GM23338 (cell line): ENCODE data around the gene SLC22A14. TPM values are rescaled to one million over a fixed set of nuclear protein-coding genes. Genes with fewer than 3 reads are reported as not detected.

Experiments used
- ATAC-seq: fragments of 200-7000 bp; cut with Tn5 transposase; 3 replicates; pipeline ENCODE4 v1.9.1; 2020
- DNase-seq: peaks from one replicate; pipeline ENCODE4 v3.0.0-alpha.2; 2015; ENCODE audit warnings: low spot score
- H2AFZ ChIP-seq: fragments of 200-600 bp; sonication (generic); 2 replicates; pipeline ENCODE4 v1.8.0; 2016; ENCODE audit warnings: antibody characterized with exemption, mild to moderate bottlenecking, moderate library complexity
- H3F3A ChIP-seq: fragments of 200-600 bp; sonication (generic); replicated peaks from 2 replicates; pipeline ENCODE4 v1.8.0; 2017; ENCODE audit warnings: antibody characterized with exemption, mixed run types, low read depth
- H3K27ac ChIP-seq: fragments of 200-600 bp; sonication (generic); 2 replicates; pipeline ENCODE4 v1.6.1; 2016; ENCODE audit warnings: low read depth
- H3K27me3 ChIP-seq: fragments of 200-600 bp; sonication (generic); 2 replicates; pipeline ENCODE4 v1.8.0; 2016; ENCODE audit warnings: mild to moderate bottlenecking, mixed run types, moderate library complexity; ENCODE audit not compliant: insufficient read depth
- H3K36me3 ChIP-seq: fragments of 200-600 bp; sonication (generic); 2 replicates; pipeline ENCODE4 v1.8.0; 2016; ENCODE audit warnings: mild to moderate bottlenecking; ENCODE audit not compliant: insufficient read depth
- H3K4me1 ChIP-seq: fragments of 200-600 bp; sonication (generic); 2 replicates; pipeline ENCODE4 v1.8.0; 2016; ENCODE audit warnings: mild to moderate bottlenecking, moderate library complexity; ENCODE audit not compliant: insufficient read depth
- H3K4me2 ChIP-seq: fragments of 200-600 bp; sonication (generic); 2 replicates; pipeline ENCODE4 v1.7.1; 2017; ENCODE audit warnings: mixed run types
- H3K4me3 ChIP-seq: fragments of 200-600 bp; sonication (generic); 2 replicates; pipeline ENCODE4 v1.6.1; 2016; ENCODE audit warnings: mixed run types
- H3K79me2 ChIP-seq: fragments of 200-600 bp; sonication (generic); replicated peaks from 2 replicates; pipeline ENCODE4 v1.8.0; 2017; ENCODE audit warnings: mild to moderate bottlenecking; ENCODE audit not compliant: insufficient read depth
- H3K9me2 ChIP-seq: fragments of 200-600 bp; sonication (generic); 2 replicates; pipeline ENCODE4 v1.8.0; 2017; ENCODE audit not compliant: insufficient read depth
- H4K20me1 ChIP-seq: fragments of 200-600 bp; sonication (generic); replicated peaks from 2 replicates; pipeline ENCODE4 v1.8.0; 2017; ENCODE audit warnings: mild to moderate bottlenecking; ENCODE audit not compliant: insufficient read depth
- H3K27ac Mint-ChIP-seq: 2 replicates; pipeline ENCODE4 v1.8.0; 2020; ENCODE audit warnings: inconsistent platforms, mild to moderate bottlenecking, moderate library complexity, mixed read lengths
- H3K27me3 Mint-ChIP-seq: 3 replicates; pipeline ENCODE4 v1.8.0; 2022; ENCODE audit warnings: low read depth, mild to moderate bottlenecking, moderate library complexity, mixed read lengths, inconsistent platforms; ENCODE audit not compliant: insufficient read depth, poor library complexity
- H3K36me3 Mint-ChIP-seq: 3 replicates; pipeline ENCODE4 v1.8.0; 2021; ENCODE audit warnings: low read depth, mild to moderate bottlenecking, inconsistent platforms, moderate library complexity, mixed read lengths
- H3K4me1 Mint-ChIP-seq: 3 replicates; pipeline ENCODE4 v1.8.0; 2020; ENCODE audit warnings: mild to moderate bottlenecking, inconsistent platforms, mixed read lengths
- H3K4me3 Mint-ChIP-seq: 3 replicates; pipeline ENCODE4 v1.8.0; 2021; ENCODE audit warnings: moderate library complexity, mild to moderate bottlenecking, inconsistent platforms, mixed read lengths
- H3K9me3 Mint-ChIP-seq: 3 replicates; pipeline ENCODE4 v1.8.0; 2020; ENCODE audit warnings: moderate library complexity, mild to moderate bottlenecking, inconsistent platforms, mixed read lengths
- EZH2phosphoT487 ChIP-seq: fragments of 200-600 bp; sonication (generic); IDR thresholded peaks from one replicate; pipeline ENCODE4 v1.8.1; 2018; ENCODE audit warnings: antibody characterized with exemption; ENCODE audit not compliant: unreplicated experiment
- JUNB ChIP-seq: IDR thresholded peaks from one replicate; pipeline ENCODE4 v1.6.1; 2016; ENCODE audit warnings: antibody characterized with exemption; ENCODE audit not compliant: unreplicated experiment
- STAT1 ChIP-seq: IDR thresholded peaks from one replicate; pipeline ENCODE4 v1.6.1; 2016; ENCODE audit warnings: antibody characterized with exemption; ENCODE audit not compliant: unreplicated experiment
- ZNF114 ChIP-seq: fragments of 250-450 bp; sonication (Bioruptor Pico); IDR thresholded peaks from 2 replicates; pipeline ENCODE4 v1.5.0; 2020; ENCODE audit warnings: mild to moderate bottlenecking, moderate library complexity
- ZNF331 ChIP-seq: fragments of 250-450 bp; sonication (Bioruptor Pico); IDR thresholded peaks from 2 replicates; pipeline ENCODE4 v1.5.0; 2020; ENCODE audit warnings: low read depth, mild to moderate bottlenecking, moderate library complexity
- polyA plus RNA-seq: library from polyadenylated mRNA; unstranded; fragments of >200 nt; fragmentation: Nextera tagmentation; extraction: Ambion mirVana; gene quantifications from 2 replicates; pipeline ENCODE4 v1.2.1, GENCODE V29; 2016
- total RNA-seq: library from RNA; depleted of rRNA; stranded (reverse); fragments of >200 nt; shearing (Covaris generic); gene quantifications from 2 replicates; pipeline ENCODE4 v1.2.3, GENCODE V29; 2014
- TF ChIP-seq, protein P1 (sequence below): IDR thresholded peaks from one replicate; pipeline ENCODE4 v1.6.1; 2018; ENCODE audit warnings: antibody characterized with exemption; ENCODE audit not compliant: unreplicated experiment
- TF ChIP-seq, protein P2 (sequence below): fragments of 250-450 bp; sonication (Bioruptor Pico); IDR thresholded peaks from 2 replicates; pipeline ENCODE4 v1.5.0; 2020; ENCODE audit warnings: mild to moderate bottlenecking, moderate library complexity
- TF ChIP-seq, protein P3 (sequence below), 2 experiments: fragments of 200-600 bp in 1 of 2; sonication (generic) in 1 of 2; conservative IDR thresholded peaks; 2 replicates each; pipeline versions ENCODE4 v1.5.1 to v1.6.1; 2016 to 2017; ENCODE audit warnings: antibody characterized with exemption in 2 of 2, low read depth in 2 of 2, mild to moderate bottlenecking in 2 of 2, moderate library complexity in 1 of 2
- TF ChIP-seq, protein P4 (sequence below): IDR thresholded peaks from 2 replicates; pipeline ENCODE4 v1.6.1; 2016; ENCODE audit warnings: antibody characterized with exemption

The SLC22A14 gene
- total and polyA plus RNA-seq, 2 experiments from 2014 or later: not detected

DNA sequence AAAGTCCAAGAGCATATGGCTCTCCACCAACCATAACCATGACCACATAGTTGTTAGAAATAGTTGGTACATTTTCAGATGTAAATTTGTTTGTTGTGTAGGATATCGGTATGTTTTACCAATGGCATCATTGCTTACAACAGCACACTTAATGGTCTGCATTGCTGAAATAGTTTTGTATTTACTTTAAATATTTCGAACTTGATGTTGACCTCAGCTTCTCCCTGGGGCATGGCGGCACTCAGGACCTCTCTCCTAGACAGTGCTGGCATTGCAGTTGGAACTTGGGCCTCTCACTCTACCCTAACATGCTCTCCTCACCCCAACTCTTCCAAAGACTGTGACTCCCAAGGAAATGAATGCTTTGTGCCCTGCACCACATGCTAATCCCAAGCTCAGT is 11.5 kb upstream of the SLC22A14 start (continued):
- TF ChIP-seq, protein P1, sequence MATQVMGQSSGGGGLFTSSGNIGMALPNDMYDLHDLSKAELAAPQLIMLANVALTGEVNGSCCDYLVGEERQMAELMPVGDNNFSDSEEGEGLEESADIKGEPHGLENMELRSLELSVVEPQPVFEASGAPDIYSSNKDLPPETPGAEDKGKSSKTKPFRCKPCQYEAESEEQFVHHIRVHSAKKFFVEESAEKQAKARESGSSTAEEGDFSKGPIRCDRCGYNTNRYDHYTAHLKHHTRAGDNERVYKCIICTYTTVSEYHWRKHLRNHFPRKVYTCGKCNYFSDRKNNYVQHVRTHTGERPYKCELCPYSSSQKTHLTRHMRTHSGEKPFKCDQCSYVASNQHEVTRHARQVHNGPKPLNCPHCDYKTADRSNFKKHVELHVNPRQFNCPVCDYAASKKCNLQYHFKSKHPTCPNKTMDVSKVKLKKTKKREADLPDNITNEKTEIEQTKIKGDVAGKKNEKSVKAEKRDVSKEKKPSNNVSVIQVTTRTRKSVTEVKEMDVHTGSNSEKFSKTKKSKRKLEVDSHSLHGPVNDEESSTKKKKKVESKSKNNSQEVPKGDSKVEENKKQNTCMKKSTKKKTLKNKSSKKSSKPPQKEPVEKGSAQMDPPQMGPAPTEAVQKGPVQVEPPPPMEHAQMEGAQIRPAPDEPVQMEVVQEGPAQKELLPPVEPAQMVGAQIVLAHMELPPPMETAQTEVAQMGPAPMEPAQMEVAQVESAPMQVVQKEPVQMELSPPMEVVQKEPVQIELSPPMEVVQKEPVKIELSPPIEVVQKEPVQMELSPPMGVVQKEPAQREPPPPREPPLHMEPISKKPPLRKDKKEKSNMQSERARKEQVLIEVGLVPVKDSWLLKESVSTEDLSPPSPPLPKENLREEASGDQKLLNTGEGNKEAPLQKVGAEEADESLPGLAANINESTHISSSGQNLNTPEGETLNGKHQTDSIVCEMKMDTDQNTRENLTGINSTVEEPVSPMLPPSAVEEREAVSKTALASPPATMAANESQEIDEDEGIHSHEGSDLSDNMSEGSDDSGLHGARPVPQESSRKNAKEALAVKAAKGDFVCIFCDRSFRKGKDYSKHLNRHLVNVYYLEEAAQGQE: no peak

DNA sequence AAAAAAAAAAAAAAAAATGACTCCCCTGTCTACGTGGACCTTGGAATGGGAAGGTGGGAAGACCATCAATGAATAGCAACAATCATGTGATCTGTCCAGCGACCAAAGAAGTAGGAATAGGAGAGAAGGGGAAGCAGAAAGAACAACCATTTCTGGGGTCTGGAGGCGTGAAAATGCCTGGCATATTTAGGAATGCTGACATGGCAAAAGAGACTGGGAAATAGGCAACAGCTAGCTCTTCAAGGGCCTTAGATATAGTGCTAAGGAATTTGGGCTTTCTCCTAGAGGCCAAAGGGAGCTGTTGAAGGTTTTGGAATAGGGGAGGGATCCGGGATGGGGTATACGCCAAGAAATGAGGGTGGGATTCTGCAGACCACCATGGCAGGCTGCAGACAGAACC is 10.5 kb upstream of the SLC22A14 start:
- Histone ChIP-seq H4K20me1 (no peaks in the 10 kb centered on the region; the same call in 1 of the 2 replicates), H3K4me1 (peaks cover 12% of the 10 kb centered on the region), H3K4me3 (no peak overlapping the region), H3F3A (no peaks in the 10 kb centered on the region), H3K4me2 (no peak overlapping the region), H2AFZ (no peak overlapping the region), H3K27ac (no peak overlapping the region), H3K36me3 (no peaks in the 10 kb centered on the region), H3K27me3 (no peaks in the 10 kb centered on the region), H3K9me2 (0 out of 2 replicates have a peak, but pooled peaks cover 11% of the 10 kb centered on the region), H3K79me2 (no peaks in the 10 kb centered on the region)
- no peak for DNase-seq
- Mint-ChIP-seq H3K27me3 (no peaks in the 10 kb centered on the region), H3K27ac (no peak overlapping the region), H3K9me3 (no peaks in the 10 kb centered on the region), H3K36me3 (no peaks in the 10 kb centered on the region), H3K4me1 (peaks cover 13% of the 10 kb centered on the region), H3K4me3 (no peak overlapping the region)
- ATAC-seq: no peak
- TF ChIP-seq, protein P2, sequence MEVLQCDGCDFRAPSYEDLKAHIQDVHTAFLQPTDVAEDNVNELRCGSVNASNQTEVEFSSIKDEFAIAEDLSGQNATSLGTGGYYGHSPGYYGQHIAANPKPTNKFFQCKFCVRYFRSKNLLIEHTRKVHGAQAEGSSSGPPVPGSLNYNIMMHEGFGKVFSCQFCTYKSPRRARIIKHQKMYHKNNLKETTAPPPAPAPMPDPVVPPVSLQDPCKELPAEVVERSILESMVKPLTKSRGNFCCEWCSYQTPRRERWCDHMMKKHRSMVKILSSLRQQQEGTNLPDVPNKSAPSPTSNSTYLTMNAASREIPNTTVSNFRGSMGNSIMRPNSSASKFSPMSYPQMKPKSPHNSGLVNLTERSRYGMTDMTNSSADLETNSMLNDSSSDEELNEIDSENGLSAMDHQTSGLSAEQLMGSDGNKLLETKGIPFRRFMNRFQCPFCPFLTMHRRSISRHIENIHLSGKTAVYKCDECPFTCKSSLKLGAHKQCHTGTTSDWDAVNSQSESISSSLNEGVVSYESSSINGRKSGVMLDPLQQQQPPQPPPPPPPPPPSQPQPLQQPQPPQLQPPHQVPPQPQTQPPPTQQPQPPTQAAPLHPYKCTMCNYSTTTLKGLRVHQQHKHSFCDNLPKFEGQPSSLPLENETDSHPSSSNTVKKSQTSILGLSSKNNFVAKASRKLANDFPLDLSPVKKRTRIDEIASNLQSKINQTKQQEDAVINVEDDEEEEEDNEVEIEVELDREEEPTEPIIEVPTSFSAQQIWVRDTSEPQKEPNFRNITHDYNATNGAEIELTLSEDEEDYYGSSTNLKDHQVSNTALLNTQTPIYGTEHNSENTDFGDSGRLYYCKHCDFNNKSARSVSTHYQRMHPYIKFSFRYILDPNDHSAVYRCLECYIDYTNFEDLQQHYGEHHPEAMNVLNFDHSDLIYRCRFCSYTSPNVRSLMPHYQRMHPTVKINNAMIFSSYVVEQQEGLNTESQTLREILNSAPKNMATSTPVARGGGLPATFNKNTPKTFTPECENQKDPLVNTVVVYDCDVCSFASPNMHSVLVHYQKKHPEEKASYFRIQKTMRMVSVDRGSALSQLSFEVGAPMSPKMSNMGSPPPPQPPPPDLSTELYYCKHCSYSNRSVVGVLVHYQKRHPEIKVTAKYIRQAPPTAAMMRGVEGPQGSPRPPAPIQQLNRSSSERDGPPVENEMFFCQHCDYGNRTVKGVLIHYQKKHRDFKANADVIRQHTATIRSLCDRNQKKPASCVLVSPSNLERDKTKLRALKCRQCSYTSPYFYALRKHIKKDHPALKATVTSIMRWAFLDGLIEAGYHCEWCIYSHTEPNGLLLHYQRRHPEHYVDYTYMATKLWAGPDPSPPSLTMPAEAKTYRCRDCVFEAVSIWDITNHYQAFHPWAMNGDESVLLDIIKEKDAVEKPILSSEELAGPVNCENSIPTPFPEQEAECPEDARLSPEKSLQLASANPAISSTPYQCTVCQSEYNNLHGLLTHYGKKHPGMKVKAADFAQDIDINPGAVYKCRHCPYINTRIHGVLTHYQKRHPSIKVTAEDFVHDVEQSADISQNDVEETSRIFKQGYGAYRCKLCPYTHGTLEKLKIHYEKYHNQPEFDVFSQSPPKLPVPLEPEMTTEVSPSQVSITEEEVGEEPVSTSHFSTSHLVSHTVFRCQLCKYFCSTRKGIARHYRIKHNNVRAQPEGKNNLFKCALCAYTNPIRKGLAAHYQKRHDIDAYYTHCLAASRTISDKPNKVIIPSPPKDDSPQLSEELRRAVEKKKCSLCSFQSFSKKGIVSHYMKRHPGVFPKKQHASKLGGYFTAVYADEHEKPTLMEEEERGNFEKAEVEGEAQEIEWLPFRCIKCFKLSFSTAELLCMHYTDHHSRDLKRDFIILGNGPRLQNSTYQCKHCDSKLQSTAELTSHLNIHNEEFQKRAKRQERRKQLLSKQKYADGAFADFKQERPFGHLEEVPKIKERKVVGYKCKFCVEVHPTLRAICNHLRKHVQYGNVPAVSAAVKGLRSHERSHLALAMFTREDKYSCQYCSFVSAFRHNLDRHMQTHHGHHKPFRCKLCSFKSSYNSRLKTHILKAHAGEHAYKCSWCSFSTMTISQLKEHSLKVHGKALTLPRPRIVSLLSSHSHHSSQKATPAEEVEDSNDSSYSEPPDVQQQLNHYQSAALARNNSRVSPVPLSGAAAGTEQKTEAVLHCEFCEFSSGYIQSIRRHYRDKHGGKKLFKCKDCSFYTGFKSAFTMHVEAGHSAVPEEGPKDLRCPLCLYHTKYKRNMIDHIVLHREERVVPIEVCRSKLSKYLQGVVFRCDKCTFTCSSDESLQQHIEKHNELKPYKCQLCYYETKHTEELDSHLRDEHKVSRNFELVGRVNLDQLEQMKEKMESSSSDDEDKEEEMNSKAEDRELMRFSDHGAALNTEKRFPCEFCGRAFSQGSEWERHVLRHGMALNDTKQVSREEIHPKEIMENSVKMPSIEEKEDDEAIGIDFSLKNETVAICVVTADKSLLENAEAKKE (CRISPR knock-in tag): no peak
- TF ChIP-seq JUNB (no peak), ZNF331 (CRISPR knock-in tag) (no peak), EZH2phosphoT487 (no peak), STAT1 (no peak), ZNF114 (CRISPR knock-in tag) (no peak)
- TF ChIP-seq, protein P1: no peak
- TF ChIP-seq, protein P3, sequence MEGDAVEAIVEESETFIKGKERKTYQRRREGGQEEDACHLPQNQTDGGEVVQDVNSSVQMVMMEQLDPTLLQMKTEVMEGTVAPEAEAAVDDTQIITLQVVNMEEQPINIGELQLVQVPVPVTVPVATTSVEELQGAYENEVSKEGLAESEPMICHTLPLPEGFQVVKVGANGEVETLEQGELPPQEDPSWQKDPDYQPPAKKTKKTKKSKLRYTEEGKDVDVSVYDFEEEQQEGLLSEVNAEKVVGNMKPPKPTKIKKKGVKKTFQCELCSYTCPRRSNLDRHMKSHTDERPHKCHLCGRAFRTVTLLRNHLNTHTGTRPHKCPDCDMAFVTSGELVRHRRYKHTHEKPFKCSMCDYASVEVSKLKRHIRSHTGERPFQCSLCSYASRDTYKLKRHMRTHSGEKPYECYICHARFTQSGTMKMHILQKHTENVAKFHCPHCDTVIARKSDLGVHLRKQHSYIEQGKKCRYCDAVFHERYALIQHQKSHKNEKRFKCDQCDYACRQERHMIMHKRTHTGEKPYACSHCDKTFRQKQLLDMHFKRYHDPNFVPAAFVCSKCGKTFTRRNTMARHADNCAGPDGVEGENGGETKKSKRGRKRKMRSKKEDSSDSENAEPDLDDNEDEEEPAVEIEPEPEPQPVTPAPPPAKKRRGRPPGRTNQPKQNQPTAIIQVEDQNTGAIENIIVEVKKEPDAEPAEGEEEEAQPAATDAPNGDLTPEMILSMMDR (conservative IDR thresholded peaks at IDR 0.05; ENCODE audit: low read depth in 2 of 2): no peak
- TF ChIP-seq, protein P4, sequence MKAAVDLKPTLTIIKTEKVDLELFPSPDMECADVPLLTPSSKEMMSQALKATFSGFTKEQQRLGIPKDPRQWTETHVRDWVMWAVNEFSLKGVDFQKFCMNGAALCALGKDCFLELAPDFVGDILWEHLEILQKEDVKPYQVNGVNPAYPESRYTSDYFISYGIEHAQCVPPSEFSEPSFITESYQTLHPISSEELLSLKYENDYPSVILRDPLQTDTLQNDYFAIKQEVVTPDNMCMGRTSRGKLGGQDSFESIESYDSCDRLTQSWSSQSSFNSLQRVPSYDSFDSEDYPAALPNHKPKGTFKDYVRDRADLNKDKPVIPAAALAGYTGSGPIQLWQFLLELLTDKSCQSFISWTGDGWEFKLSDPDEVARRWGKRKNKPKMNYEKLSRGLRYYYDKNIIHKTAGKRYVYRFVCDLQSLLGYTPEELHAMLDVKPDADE: no peak
